Pancreas (tissue), 10 donors: ENCODE results near the gene CBFA2T3. TPM values are rescaled to one million over a fixed set of nuclear protein-coding genes. Genes with fewer than 3 reads are reported as not detected.

Source experiments
- ATAC-seq, 4 donors: fragments of 200-7000 bp; cut with Tn5 transposase; one replicate each; pipeline versions ENCODE4 v1.8.0 to v1.9.1; 2020; ENCODE audit warnings: mild to moderate bottlenecking in 4 of 4, moderate library complexity in 4 of 4
- DNase-seq, 6 donors: peaks; one replicate each; pipeline ENCODE4 v3.0.0-alpha.2; 2020
- FAIRE-seq: peaks from 2 replicates; lab custom pipeline; 2012; peaks lifted over from hg19 to GRCh38; lab: Jason Lieb, UNC
- H3K27ac ChIP-seq, 4 donors: fragments of 200-600 bp; sonication (generic); 1 replicate in 3 of 4; 2 replicates in 1 of 4; pipeline versions ENCODE4 v1.5.0 to v1.8.0; 2020
- H3K27me3 ChIP-seq, 4 donors: fragments of 200-600 bp; one replicate each; pipeline ENCODE4 v1.8.0; 2021
- H3K36me3 ChIP-seq, 3 donors: fragments of 200-600 bp; sonication (generic) in 1 of 3; one replicate each; pipeline versions ENCODE4 v1.5.0 to v1.8.0; 2020 to 2021
- H3K4me1 ChIP-seq, 3 donors: fragments of 200-600 bp; one replicate each; pipeline ENCODE4 v1.8.0; 2021
- H3K4me3 ChIP-seq, 4 donors: fragments of 200-600 bp; sonication (generic) in 2 of 4; one replicate each; pipeline versions ENCODE4 v1.5.0 to v1.8.0; 2020 to 2021
- H3K9me3 ChIP-seq, 4 donors: fragments of 200-600 bp; one replicate each; pipeline ENCODE4 v1.8.0; 2021
- WGBS, 2 donors: extraction: QIAGEN DNeasy Blood & Tissue Kit; methylation state at CpG; one replicate each; pipeline ENCODE4 v1.1.7; 2013; 5-methylcytosine and 5-hydroxymethylcytosine counted together
- intact Hi-C, 3 donors: fragments of 100-400 bp; cut with DNase I; formaldehyde crosslinking; loops; one replicate each; pipeline versions ENCODE4 v1.11.1 to v1.14.2; 2022
- polyA plus RNA-seq, 2 donors: library from polyadenylated mRNA; stranded (reverse); fragments of 200-250 nt; gene quantifications; one replicate each; pipeline ENCODE4 v1.2.3, GENCODE V29; 2013
- total RNA-seq, 6 donors: library from RNA; stranded (reverse); fragmentation: NEBNext Ultra II Directional in 4 of 6; extraction: Animal tissue kit (Norgen Biotek cat#: 25700) in 4 of 6; gene quantifications; one replicate each; pipeline versions ENCODE4 v1.2.1 to v1.2.4, GENCODE V29; 2021 to 2023
- TF ChIP-seq, protein P1 (sequence below), 4 donors: fragments of 200-600 bp; sonication (generic) in 3 of 4; IDR thresholded peaks; one replicate each; pipeline versions ENCODE4 v1.5.0 to v1.8.0; 2021; ENCODE audit warnings: antibody characterized with exemption in 4 of 4
- donor health status: healthy with polysubstance abuse.
- donor health status: DM: no; HTN: no; CAD: no; lungs with moderate emphysema.
- donor health status: DM: no; HTN: no; CAD: no.
- donor health status: control.
- donor health status: control.
- donor health status: Bipolar disorder and iron deficiency.
- donor health status: DM: yes; HTN: yes; CAD: no.
- donor health status: DM: no; HTN: no; CAD: no.
- donor health status: DM: no; HTN: no; CAD: no.
- donor health status: DM: yes; HTN: yes; CAD: no.

Gene CBFA2T3
- total and polyA plus RNA-seq, 8 donors, result 8.7 to 27.0 (median 21.9) TPM

DNA sequence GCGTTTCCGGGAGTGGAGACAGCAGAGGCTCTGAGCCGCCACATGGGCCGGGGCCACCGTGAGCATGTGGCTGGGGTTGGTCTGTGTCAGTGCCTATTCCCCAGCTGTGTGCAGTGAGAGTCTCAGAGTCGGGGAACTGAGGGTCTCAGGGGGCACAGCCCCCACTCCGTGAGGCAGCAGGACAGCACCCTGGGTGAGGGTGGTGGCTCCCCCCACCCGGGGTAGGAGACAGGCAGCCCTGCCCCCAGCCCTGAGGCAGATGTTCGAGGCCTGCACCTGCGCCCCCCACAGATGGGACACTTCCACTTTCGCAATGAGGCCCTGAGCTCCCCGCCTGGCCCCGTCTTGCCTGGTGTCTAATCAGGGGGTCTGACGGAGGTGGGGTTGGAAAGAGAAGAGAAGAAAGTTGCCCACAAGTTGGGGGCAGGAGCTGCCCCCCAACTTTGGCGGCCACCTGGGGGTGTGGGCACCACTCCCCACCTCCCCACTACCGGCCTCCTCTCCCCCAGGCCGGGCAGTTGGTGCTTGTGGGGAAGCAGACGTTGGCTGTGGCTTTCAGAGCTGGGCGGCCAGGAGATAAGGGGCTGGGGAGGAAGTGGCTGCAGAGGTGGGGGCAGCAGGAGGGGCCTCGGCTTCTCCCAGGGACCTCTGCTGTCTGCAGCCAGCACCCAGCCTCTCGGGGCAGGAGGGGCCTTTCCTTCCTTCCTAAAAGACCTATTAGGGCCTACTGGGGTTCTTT lies 1.8 kb upstream of the CBFA2T3 start:
- no peaks in the 10 kb centered on the region for H3K27me3 ChIP-seq
- ATAC-seq (no peak), FAIRE-seq (no peak), DNase-seq (peak in 1 of 6 donors; percentile 51)
- 59 to 72% methylated on average over 21 of the region's 21 CpGs for WGBS, 2 donors
- no peak overlapping the region for H3K27ac ChIP-seq
- H3K9me3 ChIP-seq, result no peaks in the 10 kb centered on the region
- H3K4me3 ChIP-seq, result no peak overlapping the region
- H3K4me1 ChIP-seq, result no peaks in the 10 kb centered on the region
- intact Hi-C loops, result no loop called here
- no peaks in the 10 kb centered on the region for H3K36me3 ChIP-seq
- TF ChIP-seq, protein P1, sequence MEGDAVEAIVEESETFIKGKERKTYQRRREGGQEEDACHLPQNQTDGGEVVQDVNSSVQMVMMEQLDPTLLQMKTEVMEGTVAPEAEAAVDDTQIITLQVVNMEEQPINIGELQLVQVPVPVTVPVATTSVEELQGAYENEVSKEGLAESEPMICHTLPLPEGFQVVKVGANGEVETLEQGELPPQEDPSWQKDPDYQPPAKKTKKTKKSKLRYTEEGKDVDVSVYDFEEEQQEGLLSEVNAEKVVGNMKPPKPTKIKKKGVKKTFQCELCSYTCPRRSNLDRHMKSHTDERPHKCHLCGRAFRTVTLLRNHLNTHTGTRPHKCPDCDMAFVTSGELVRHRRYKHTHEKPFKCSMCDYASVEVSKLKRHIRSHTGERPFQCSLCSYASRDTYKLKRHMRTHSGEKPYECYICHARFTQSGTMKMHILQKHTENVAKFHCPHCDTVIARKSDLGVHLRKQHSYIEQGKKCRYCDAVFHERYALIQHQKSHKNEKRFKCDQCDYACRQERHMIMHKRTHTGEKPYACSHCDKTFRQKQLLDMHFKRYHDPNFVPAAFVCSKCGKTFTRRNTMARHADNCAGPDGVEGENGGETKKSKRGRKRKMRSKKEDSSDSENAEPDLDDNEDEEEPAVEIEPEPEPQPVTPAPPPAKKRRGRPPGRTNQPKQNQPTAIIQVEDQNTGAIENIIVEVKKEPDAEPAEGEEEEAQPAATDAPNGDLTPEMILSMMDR (IDR thresholded peaks at IDR 0.05), result no peak

DNA sequence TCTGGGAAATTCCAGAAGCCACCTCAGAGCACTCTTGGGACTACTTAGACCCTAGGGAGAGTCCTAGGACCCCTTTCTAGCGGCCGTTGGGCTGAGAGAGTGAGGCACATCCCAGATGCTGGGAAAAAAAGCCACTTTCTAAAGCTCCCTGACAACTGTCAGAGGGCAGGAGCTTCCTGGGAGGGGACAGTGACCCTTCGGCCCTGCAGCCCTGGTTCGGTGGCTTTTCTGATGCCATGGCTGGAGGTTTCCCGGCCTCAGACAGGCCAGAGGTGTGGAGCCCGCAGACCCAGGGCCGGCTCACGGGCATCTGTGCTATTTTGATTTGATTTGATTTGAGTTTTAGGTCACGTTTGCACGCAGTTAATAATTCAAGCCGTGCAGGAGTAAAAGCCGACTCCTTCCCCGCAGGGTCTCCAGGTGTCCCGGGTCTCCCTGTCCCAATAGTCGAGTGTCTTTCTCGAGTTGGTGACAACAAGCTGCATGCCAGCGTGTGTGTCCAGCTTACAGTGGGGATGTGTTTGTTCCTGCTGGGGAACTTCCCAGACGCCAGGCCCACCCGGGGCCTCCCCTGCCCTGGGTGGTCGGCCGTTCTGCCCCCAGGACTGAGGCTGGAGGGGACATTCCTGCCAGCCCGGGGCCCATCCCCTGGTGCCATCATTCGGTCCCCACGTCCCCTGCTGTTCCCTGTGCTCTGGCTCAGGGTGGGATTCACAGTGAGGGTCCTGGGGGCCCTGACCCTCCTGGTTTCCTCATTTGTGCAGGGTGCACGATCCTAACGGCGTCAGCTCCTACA lies 1.0 kb upstream of the CBFA2T3 start:
- DNase-seq, result peak in 1 of 6 donors; percentile 19
- H3K4me3 ChIP-seq, result no peak overlapping the region
- no peaks in the 10 kb centered on the region for H3K27me3 ChIP-seq

DNA sequence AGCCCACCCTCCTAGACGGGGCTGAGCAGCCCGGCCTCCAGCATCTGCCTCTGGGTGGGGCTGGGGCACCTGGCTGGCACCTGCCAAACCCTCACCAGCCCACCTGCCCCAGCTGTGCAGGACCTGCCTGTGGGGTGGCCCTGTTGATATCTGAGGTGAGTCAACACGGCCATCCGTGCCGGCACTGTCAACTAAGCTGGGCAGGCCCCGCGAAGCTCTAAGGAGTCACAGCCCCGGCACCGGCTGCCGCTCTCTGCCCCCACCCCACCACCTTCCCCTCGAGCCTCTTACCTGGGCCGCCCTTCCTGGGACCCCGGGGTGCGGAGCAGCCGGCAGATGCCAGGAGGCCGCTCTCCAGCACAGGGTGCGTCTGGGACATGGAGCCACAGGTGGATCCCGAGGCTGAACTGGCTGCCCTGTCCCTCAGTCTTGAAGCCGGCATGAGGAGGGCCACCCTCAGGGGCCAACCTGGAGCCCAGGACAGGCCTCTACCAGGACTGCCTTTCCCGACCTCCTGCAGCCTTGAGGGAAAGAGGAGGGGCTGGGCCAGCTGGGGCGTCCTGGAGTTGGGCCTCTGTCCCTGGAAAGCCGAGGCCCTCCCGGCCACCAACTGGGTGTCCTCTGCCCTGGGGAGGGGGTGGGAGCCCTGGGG lies 515 bp downstream of the CBFA2T3 start:
- TF ChIP-seq, protein P1 (IDR thresholded peaks at IDR 0.05), result no peak
- DNase-seq (peak in 1 of 6 donors; percentile 62), ATAC-seq (no peak), FAIRE-seq (no peak)
- 52 to 61% methylated on average over 22 to 23 of the region's 23 CpGs for WGBS, 2 donors
- Histone ChIP-seq H3K9me3 (no peaks in the 10 kb centered on the region), H3K4me3 (peak overlapping the region in 1 of 4 donors; percentile 17), H3K4me1 (no peaks in the 10 kb centered on the region), H3K36me3 (no peaks in the 10 kb centered on the region), H3K27ac (no peak overlapping the region), H3K27me3 (no peaks in the 10 kb centered on the region)
- intact Hi-C loops, result no loop called here

More for the DNA sequence above, 1.0 kb upstream of the CBFA2T3 start:
- TF ChIP-seq, protein P1 (IDR thresholded peaks at IDR 0.05), result no peak
- FAIRE-seq, result no peak
- no peak for ATAC-seq
- 56 to 69% methylated on average over 27 of the region's 27 CpGs for WGBS, 2 donors
- no peaks in the 10 kb centered on the region for H3K4me1 ChIP-seq
- intact Hi-C loops, result no loop called here
- H3K36me3 ChIP-seq, result no peaks in the 10 kb centered on the region
- no peak overlapping the region for H3K27ac ChIP-seq
- no peaks in the 10 kb centered on the region for H3K9me3 ChIP-seq

DNA sequence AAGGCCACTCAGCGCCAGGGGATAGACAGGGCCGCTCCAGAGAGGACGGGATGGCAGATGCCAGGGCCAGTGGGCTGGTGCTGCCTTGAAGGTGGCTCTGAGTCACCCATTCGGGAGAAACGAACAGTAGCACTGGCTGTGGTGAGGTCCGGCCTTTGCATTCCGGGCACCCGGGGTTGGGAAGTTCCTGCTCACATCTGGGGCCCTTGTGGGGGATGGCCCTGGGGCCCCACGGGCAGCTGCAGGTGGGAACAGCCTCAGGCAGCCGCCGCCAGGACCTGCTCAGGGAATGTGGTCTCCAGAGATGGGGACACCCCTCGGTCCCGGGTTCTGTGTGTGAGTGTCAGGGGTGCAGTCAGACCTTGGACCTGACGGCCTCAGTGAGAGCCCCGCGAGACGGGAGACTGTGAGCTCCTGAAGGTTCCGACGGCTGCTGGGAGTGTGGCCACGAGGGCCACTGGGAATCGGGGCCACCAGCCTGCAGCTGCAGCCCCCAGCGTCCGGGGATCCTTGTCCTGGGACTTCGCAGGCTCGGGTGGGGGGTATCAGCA lies 1.4 kb downstream of the CBFA2T3 start:
- Histone ChIP-seq H3K36me3 (no peaks in the 10 kb centered on the region), H3K27ac (no peak overlapping the region), H3K9me3 (no peaks in the 10 kb centered on the region), H3K27me3 (no peaks in the 10 kb centered on the region), H3K4me1 (no peaks in the 10 kb centered on the region), H3K4me3 (no peak overlapping the region)
- peak in 1 of 6 donors; percentile 58 for DNase-seq
- no peak for ATAC-seq
- TF ChIP-seq, protein P1 (IDR thresholded peaks at IDR 0.05), result no peak
- FAIRE-seq, result no peak
- intact Hi-C loops, result no loop called here
- 56 to 64% methylated on average over 24 to 25 of the region's 25 CpGs for WGBS, 2 donors
